ENCODE measurements around the gene KIF15. TPM values are rescaled to one million over a fixed set of nuclear protein-coding genes. Genes with fewer than 3 reads are reported as not detected.

KIF15 gene
- polyA plus RNA-seq, 1 donor (not counting 4 experiments of a cell fraction or from before 2014, with no cell fraction given) = 2.8 TPM

DNA sequence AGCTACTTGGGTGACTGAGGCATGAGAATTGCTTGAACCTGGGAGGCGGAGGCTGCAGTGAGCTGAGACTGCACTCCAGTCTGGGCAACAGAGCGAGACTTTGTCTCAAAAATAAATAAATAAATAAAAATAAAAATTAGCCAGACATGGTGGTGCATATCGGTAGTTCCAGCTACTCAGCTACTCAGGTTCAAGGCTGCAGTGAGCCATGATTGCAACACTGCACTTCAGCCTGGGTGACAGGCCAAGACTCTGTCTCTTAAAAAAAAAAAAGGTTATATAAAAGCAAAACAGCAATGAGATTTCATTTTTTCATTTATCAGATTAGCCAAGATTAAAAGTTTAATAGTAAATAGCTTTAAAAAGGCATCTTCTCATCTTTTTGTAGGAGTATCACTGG lies 115.7 kb downstream of the KIF15 start:
- Histone ChIP-seq H3K4me2 (ENCODE audit: control insufficient read depth, extremely low read depth, insufficient read depth, low read depth, low read length) (no peak overlapping the region), H3K9me3 (ENCODE audit: control insufficient read depth, low read depth, low read length) (no peaks in the 10 kb centered on the region), H4K20me1 (ENCODE audit: control insufficient read depth, extremely low read depth, insufficient read depth, low read length) (no peaks in the 10 kb centered on the region), H3K4me1 (ENCODE audit: control insufficient read depth, extremely low read depth, insufficient read depth, low read length) (no peaks in the 10 kb centered on the region), H3K27me3 (ENCODE audit: control insufficient read depth, extremely low read depth, insufficient read depth, low read length) (no peaks in the 10 kb centered on the region), H3K36me3 (ENCODE audit: control insufficient read depth in 2 of 2, extremely low read depth in 1 of 2, insufficient read depth in 2 of 2, low read length in 2 of 2) (no peaks in the 10 kb centered on the region), H3K27ac (ENCODE audit: control insufficient read depth, insufficient read depth, low read length) (no peak overlapping the region), H2AFZ (ENCODE audit: control insufficient read depth, low read length) (no peak overlapping the region), H3K9ac (ENCODE audit: control insufficient read depth, extremely low read depth, insufficient read depth, low read length) (no peak overlapping the region), H3K4me3 (ENCODE audit: control insufficient read depth in 2 of 3, extremely low read depth in 1 of 3, insufficient read depth in 2 of 3, low read depth in 1 of 3, low read length in 3 of 3) (no peak overlapping the region), H3K79me2 (ENCODE audit: control insufficient read depth, insufficient read depth, low read length) (no peaks in the 10 kb centered on the region), H3K9me1 (ENCODE audit: control insufficient read depth, extremely low read depth, insufficient read depth, low read length) (no peaks in the 10 kb centered on the region)
- DNase-seq (ENCODE audit: low read depth, low spot score) (no peak), FAIRE-seq (no peak)
- dilution Hi-C loops (cut with MboI; ENCODE audit: extremely low pct_ligation_motif_present, low sequenced_read_pairs) = no loop called here
- TF ChIP-seq, protein P1, sequence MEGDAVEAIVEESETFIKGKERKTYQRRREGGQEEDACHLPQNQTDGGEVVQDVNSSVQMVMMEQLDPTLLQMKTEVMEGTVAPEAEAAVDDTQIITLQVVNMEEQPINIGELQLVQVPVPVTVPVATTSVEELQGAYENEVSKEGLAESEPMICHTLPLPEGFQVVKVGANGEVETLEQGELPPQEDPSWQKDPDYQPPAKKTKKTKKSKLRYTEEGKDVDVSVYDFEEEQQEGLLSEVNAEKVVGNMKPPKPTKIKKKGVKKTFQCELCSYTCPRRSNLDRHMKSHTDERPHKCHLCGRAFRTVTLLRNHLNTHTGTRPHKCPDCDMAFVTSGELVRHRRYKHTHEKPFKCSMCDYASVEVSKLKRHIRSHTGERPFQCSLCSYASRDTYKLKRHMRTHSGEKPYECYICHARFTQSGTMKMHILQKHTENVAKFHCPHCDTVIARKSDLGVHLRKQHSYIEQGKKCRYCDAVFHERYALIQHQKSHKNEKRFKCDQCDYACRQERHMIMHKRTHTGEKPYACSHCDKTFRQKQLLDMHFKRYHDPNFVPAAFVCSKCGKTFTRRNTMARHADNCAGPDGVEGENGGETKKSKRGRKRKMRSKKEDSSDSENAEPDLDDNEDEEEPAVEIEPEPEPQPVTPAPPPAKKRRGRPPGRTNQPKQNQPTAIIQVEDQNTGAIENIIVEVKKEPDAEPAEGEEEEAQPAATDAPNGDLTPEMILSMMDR (optimal IDR thresholded peaks at IDR 0.05 in 1 of 3, IDR thresholded peaks at IDR 0.05 in 1 of 3, conservative IDR thresholded peaks at IDR 0.05 in 1 of 3; ENCODE audit: extremely low read depth in 1 of 3, insufficient read depth in 2 of 3, low read length in 3 of 3) = no peak
- no peak for TF ChIP-seq EZH2 (IDR thresholded peaks at IDR 0.05; ENCODE audit: low read length)

DNA sequence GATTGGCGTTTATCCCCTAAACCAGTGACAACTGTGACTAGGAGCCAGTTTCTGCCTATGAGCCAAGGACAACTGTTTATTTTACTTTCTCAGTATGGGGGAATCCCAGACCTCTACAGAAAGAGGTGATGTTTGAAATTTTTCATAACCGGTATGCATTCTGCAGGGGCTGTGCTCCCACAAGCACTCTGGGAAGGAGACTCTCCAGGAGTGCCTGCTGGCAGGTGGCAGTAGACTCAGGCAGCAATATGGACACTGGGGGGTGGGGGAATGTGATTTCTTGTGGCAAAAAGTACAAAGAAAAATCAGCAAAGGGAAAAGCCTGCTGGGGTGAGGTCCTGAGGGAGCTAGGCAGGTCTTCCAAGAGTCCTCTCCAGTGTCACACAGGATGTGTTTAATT lies 118.7 kb downstream of the KIF15 start:
- no peak for DNase-seq (ENCODE audit: low read depth, low spot score)
- TF ChIP-seq, protein P1 (optimal IDR thresholded peaks at IDR 0.05 in 1 of 3, IDR thresholded peaks at IDR 0.05 in 1 of 3, conservative IDR thresholded peaks at IDR 0.05 in 1 of 3; ENCODE audit: extremely low read depth in 1 of 3, insufficient read depth in 2 of 3, low read length in 3 of 3) = no peak
- no peak for TF ChIP-seq EZH2 (IDR thresholded peaks at IDR 0.05; ENCODE audit: low read length)

More for the DNA sequence above, 118.7 kb downstream of the KIF15 start:
- peaks cover 27% of the 10 kb centered on the region for H3K4me1 ChIP-seq (ENCODE audit: control insufficient read depth, extremely low read depth, insufficient read depth, low read length)
- H3K9ac ChIP-seq (ENCODE audit: control insufficient read depth, extremely low read depth, insufficient read depth, low read length) = no peak overlapping the region
- H3K9me3 ChIP-seq (ENCODE audit: control insufficient read depth, low read depth, low read length) = no peaks in the 10 kb centered on the region
- H3K27ac ChIP-seq (ENCODE audit: control insufficient read depth, insufficient read depth, low read length) = no peak overlapping the region
- dilution Hi-C loops (cut with MboI; ENCODE audit: extremely low pct_ligation_motif_present, low sequenced_read_pairs) = no loop called here
- FAIRE-seq = no peak
- H3K79me2 ChIP-seq (ENCODE audit: control insufficient read depth, insufficient read depth, low read length) = no peaks in the 10 kb centered on the region
- H3K4me3 ChIP-seq (ENCODE audit: control insufficient read depth in 2 of 3, extremely low read depth in 1 of 3, insufficient read depth in 2 of 3, low read depth in 1 of 3, low read length in 3 of 3) = no peak overlapping the region
- no peaks in the 10 kb centered on the region for H4K20me1 ChIP-seq (ENCODE audit: control insufficient read depth, extremely low read depth, insufficient read depth, low read length)
- no peak overlapping the region for H3K4me2 ChIP-seq (ENCODE audit: control insufficient read depth, extremely low read depth, insufficient read depth, low read depth, low read length)
- no peaks in the 10 kb centered on the region for H3K36me3 ChIP-seq (ENCODE audit: control insufficient read depth in 2 of 2, extremely low read depth in 1 of 2, insufficient read depth in 2 of 2, low read length in 2 of 2)
- no peaks in the 10 kb centered on the region for H3K27me3 ChIP-seq (ENCODE audit: control insufficient read depth, extremely low read depth, insufficient read depth, low read length)
- H3K9me1 ChIP-seq (ENCODE audit: control insufficient read depth, extremely low read depth, insufficient read depth, low read length) = no peaks in the 10 kb centered on the region
- H2AFZ ChIP-seq (ENCODE audit: control insufficient read depth, low read length) = no peak overlapping the region
